Measurements from ENCODE around the gene CCT7.

CCT7 gene

DNA sequence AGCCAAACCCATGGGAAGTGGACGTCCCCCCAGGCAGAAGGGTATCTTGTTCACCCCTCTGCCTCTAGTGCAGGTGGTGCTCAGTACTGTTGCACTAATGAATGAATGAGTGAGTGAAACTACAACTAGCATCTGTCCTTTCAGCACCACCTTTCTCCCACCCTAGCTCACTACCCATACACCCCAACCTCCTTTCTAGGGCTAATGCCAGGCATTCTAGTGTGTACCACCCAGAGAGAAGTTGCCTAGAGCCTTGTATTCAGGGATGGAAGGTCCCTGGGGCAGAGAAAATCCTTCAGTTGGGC is 22.5 kb downstream of the CCT7 start:
- Histone ChIP-seq H3K27ac (ENCODE audit: extremely low read depth, low read depth, low read length) (no peak overlapping the region), H3K4me1 (ENCODE audit: control insufficient read depth, insufficient read depth, low read length) (no peaks in the 10 kb centered on the region), H3K36me3 (ENCODE audit: control insufficient read depth in 2 of 2, insufficient read depth in 1 of 2, low read length in 2 of 2) (peaks cover 7 to 61% of the 10 kb centered on the region in 2 experiments), H3K9me3 (ENCODE audit: control insufficient read depth, insufficient read depth, low read depth, low read length) (no peaks in the 10 kb centered on the region), H3K4me3 (ENCODE audit: low read depth, low read length) (no peak overlapping the region)
- ChIA-PET CTCF (interaction anchor here (2.6 kb wide), 1 partner anchor 12 kb away, joined by 8 read pairs; no protein-coding TSS in a partner anchor), POLR2A (interaction anchor here (0.9 to 2.7 kb wide), 3 partner anchors 12 to 34 kb away, joined by 3 to 18 read pairs (median 5); partner anchors contain the start of genes CCT7 and PRADC1)
- TF ChIP-seq, protein P1, sequence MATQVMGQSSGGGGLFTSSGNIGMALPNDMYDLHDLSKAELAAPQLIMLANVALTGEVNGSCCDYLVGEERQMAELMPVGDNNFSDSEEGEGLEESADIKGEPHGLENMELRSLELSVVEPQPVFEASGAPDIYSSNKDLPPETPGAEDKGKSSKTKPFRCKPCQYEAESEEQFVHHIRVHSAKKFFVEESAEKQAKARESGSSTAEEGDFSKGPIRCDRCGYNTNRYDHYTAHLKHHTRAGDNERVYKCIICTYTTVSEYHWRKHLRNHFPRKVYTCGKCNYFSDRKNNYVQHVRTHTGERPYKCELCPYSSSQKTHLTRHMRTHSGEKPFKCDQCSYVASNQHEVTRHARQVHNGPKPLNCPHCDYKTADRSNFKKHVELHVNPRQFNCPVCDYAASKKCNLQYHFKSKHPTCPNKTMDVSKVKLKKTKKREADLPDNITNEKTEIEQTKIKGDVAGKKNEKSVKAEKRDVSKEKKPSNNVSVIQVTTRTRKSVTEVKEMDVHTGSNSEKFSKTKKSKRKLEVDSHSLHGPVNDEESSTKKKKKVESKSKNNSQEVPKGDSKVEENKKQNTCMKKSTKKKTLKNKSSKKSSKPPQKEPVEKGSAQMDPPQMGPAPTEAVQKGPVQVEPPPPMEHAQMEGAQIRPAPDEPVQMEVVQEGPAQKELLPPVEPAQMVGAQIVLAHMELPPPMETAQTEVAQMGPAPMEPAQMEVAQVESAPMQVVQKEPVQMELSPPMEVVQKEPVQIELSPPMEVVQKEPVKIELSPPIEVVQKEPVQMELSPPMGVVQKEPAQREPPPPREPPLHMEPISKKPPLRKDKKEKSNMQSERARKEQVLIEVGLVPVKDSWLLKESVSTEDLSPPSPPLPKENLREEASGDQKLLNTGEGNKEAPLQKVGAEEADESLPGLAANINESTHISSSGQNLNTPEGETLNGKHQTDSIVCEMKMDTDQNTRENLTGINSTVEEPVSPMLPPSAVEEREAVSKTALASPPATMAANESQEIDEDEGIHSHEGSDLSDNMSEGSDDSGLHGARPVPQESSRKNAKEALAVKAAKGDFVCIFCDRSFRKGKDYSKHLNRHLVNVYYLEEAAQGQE (tag by site-specific recombination; IDR thresholded peaks at IDR 0.05) = peak; percentile 53; the same call in 1 of the 2 replicates
- TF ChIP-seq, protein P2, sequence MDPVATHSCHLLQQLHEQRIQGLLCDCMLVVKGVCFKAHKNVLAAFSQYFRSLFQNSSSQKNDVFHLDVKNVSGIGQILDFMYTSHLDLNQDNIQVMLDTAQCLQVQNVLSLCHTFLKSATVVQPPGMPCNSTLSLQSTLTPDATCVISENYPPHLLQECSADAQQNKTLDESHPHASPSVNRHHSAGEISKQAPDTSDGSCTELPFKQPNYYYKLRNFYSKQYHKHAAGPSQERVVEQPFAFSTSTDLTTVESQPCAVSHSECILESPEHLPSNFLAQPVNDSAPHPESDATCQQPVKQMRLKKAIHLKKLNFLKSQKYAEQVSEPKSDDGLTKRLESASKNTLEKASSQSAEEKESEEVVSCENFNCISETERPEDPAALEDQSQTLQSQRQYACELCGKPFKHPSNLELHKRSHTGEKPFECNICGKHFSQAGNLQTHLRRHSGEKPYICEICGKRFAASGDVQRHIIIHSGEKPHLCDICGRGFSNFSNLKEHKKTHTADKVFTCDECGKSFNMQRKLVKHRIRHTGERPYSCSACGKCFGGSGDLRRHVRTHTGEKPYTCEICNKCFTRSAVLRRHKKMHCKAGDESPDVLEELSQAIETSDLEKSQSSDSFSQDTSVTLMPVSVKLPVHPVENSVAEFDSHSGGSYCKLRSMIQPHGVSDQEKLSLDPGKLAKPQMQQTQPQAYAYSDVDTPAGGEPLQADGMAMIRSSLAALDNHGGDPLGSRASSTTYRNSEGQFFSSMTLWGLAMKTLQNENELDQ (tag by site-specific recombination; IDR thresholded peaks at IDR 0.05; ENCODE audit: low read depth) = no peak

DNA sequence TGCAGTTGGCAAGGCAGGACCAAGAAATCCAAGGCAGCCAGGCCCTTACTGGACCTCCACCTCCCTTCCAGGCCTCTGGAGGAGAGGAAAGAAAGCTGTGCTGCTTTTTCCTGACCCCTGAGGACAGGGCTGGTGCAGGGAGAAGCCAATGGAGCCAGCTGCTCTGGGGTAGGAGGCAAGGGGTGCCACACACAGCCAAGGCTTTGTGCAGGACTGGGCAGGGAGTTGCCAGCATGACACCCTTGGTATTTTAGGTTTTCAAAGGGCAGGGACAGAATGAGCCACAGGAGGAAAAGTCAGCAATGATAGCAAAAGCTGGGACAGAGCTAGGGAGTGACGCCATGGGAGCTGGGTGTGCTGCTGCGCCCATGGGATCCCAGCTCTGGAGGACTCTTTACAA is 22.9 kb downstream of the CCT7 start:
- no peak overlapping the region for H3K4me3 ChIP-seq (ENCODE audit: low read depth, low read length)

DNA sequence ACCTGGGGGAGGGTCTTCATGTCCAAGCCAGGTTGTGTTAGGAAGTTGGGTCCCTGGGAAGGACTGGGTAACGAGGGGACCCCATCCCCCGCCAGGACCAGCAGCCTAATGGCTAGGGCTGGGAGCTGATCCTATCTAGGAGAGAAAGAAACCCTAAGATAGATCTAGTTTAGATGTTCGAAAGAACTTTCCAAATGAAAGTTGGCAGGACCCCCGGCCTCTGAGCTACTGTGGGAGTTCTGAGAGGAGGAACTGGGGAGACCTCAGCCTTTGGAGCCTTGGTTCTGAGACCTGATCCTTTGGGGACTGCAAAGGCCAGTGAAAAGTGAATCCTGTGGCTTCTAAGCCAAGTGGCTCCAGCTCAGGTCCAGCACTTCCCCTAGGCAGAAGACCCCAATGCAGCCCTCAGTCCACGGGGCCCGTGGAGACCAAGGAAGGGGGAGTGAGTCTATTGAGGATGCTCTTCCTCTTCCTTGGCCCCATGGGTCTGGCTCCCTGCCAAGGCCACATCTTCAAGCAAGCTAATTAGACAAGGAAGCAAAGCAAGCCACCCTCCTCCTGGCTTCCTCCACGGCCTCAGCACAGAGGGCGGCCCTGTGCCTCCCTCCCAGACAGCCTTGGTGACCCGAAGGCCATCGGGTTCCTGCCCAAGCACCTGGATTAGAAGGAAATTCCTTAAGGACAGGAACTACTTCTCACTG is 23.5 kb downstream of the CCT7 start:
- POLR2A ChIA-PET = interaction anchor here (1.2 to 2.7 kb wide), 4 partner anchors 11 to 24 kb away, joined by 3 to 18 read pairs (median 4); partner anchors contain the start of genes CCT7 and PRADC1
- CTCF ChIA-PET = interaction anchor here (0.6 to 2.6 kb wide), 3 partner anchors 11 to 149 kb away, joined by 3 to 8 read pairs (median 4); no protein-coding TSS in a partner anchor
- no peaks in the 10 kb centered on the region for H3K4me1 ChIP-seq (ENCODE audit: control insufficient read depth, insufficient read depth, low read length)
- 0 out of 2 replicates have a peak, but pooled peaks have one; percentile 19 for TF ChIP-seq KLF16 (tag by site-specific recombination; IDR thresholded peaks at IDR 0.05)
- no peak for TF ChIP-seq ZNF843 (tag by site-specific recombination; IDR thresholded peaks at IDR 0.05)
- TF ChIP-seq ZNF610 (tag by site-specific recombination; IDR thresholded peaks at IDR 0.05; ENCODE audit: borderline replicate concordance) = no peak
- no peak for TF ChIP-seq ZNF202 (tag by site-specific recombination; IDR thresholded peaks at IDR 0.05; ENCODE audit: borderline replicate concordance)
- TF ChIP-seq ZNF223 (tag by site-specific recombination; IDR thresholded peaks at IDR 0.05) = no peak
- no peak for TF ChIP-seq IKZF3 (tag by site-specific recombination; IDR thresholded peaks at IDR 0.05)
- no peak for TF ChIP-seq ZNF521 (tag by site-specific recombination; IDR thresholded peaks at IDR 0.05)
- no peaks in the 10 kb centered on the region for H3K9me3 ChIP-seq (ENCODE audit: control insufficient read depth, insufficient read depth, low read depth, low read length)
- peaks cover 4 to 51% of the 10 kb centered on the region in 2 experiments for H3K36me3 ChIP-seq (ENCODE audit: control insufficient read depth in 2 of 2, insufficient read depth in 1 of 2, low read length in 2 of 2)
- H3K27ac ChIP-seq (ENCODE audit: extremely low read depth, low read depth, low read length) = no peak overlapping the region
- H3K4me3 ChIP-seq (ENCODE audit: low read depth, low read length) = no peak overlapping the region

More for the DNA sequence above, 22.9 kb downstream of the CCT7 start:
- no peaks in the 10 kb centered on the region for H3K9me3 ChIP-seq (ENCODE audit: control insufficient read depth, insufficient read depth, low read depth, low read length)
- no peak overlapping the region for H3K27ac ChIP-seq (ENCODE audit: extremely low read depth, low read depth, low read length)
- no peaks in the 10 kb centered on the region for H3K4me1 ChIP-seq (ENCODE audit: control insufficient read depth, insufficient read depth, low read length)
- TF ChIP-seq ZNF175 (tag by site-specific recombination; IDR thresholded peaks at IDR 0.05) = no peak
- ChIA-PET POLR2A (interaction anchor here (1.2 to 2.7 kb wide), 3 partner anchors 11 to 23 kb away, joined by 4 to 18 read pairs (median 5); partner anchors contain the start of genes CCT7 and PRADC1), CTCF (interaction anchor here (0.7 to 2.6 kb wide), 2 partner anchors 11 to 149 kb away, joined by 3 to 8 read pairs; no protein-coding TSS in a partner anchor)
- peaks cover 4 to 56% of the 10 kb centered on the region in 2 experiments for H3K36me3 ChIP-seq (ENCODE audit: control insufficient read depth in 2 of 2, insufficient read depth in 1 of 2, low read length in 2 of 2)

All from HEK293 (cell line).